ENCODE results near the gene LMAN2. TPM values are rescaled to one million over a fixed set of nuclear protein-coding genes. Genes with fewer than 3 reads are reported as not detected.
A peak's percentile ranks its signal among the peaks of the same experiment; 100 is the strongest.

LMAN2 gene
- total RNA-seq, 4 donors from 2014 or later: 309 to 465 (median 383) TPM

GRCh38 chr5:177310757-177311391 lies 40.6 kb downstream of the LMAN2 start:
- no peak for DNase-seq
- TF ChIP-seq CTCF (IDR thresholded peaks at IDR 0.05) (no peak), POLR2A (IDR thresholded peaks at IDR 0.05) (no peak)
- no peaks in the 10 kb centered on the region for H3K9me3 ChIP-seq
- intact Hi-C loops (cut with DNase I): loop anchor here (5.0 kb wide), 3 partner anchors 41 to 184 kb away; partner anchors contain the start of gene LMAN2
- 19% methylated on average over 14 to 19 of the region's 20 CpGs for WGBS, 2 donors
- no peaks in the 10 kb centered on the region for H3K27me3 ChIP-seq
- H3K4me1 ChIP-seq: peaks cover 14 to 20% of the 10 kb centered on the region in 2 donors
- no peak overlapping the region for H3K27ac ChIP-seq
- H3K4me3 ChIP-seq (replicated peaks in 1 of 3): no peak overlapping the region
- H3K36me3 ChIP-seq: peaks cover 7 to 11% of the 10 kb centered on the region in 2 donors

- H3K9me3 ChIP-seq: no peaks in the 10 kb centered on the region
- H3K4me3 ChIP-seq (replicated peaks in 1 of 3): no peak overlapping the region
- H3K27me3 ChIP-seq: no peaks in the 10 kb centered on the region
- H3K27ac ChIP-seq: no peak overlapping the region
- WGBS, 2 donors: 87 to 94% methylated on average over 6 to 13 of the region's 13 CpGs
- no peak for TF ChIP-seq CTCF (IDR thresholded peaks at IDR 0.05)
- no peak for TF ChIP-seq POLR2A (IDR thresholded peaks at IDR 0.05)
- intact Hi-C loops (cut with DNase I): loop anchor here (5.0 kb wide), 3 partner anchors 42 to 183 kb away; partner anchors contain the start of gene LMAN2
- DNase-seq: no peak
- peaks cover 14 to 20% of the 10 kb centered on the region in 2 donors for H3K4me1 ChIP-seq
- peaks cover 7 to 15% of the 10 kb centered on the region in 2 donors for H3K36me3 ChIP-seq
These were observed 41.1 kb downstream of the LMAN2 start for GRCh38 chr5:177310332-177310731.

- WGBS, 2 donors: 75 to 87% methylated on average over 9 of the region's 10 CpGs
- DNase-seq: peak; percentile 60 to 67
- H3K4me1 ChIP-seq: peaks cover 19 to 27% of the 10 kb centered on the region in 2 donors
These were observed 41.9 kb downstream of the LMAN2 start for GRCh38 chr5:177309351-177310191.

GRCh38 chr5:177308740-177309139 lies 42.7 kb downstream of the LMAN2 start:
- Histone ChIP-seq H3K36me3 (peaks cover 7 to 16% of the 10 kb centered on the region in 2 donors), H3K27me3 (no peaks in the 10 kb centered on the region), H3K9me3 (no peaks in the 10 kb centered on the region), H3K4me1 (peaks cover 24 to 32% of the 10 kb centered on the region in 2 donors), H3K4me3 (replicated peaks in 1 of 3) (no peak overlapping the region), H3K27ac (no peak overlapping the region)
- TF ChIP-seq POLR2A (IDR thresholded peaks at IDR 0.05) (no peak), CTCF (IDR thresholded peaks at IDR 0.05) (no peak)
- intact Hi-C loops (cut with DNase I): loop anchor here (5.0 kb wide), 1 partner anchor 196 kb away; no protein-coding TSS in a partner anchor
- 92% methylated on average over 11 of the region's 11 CpGs for WGBS, 2 donors
- DNase-seq: no peak

More at GRCh38 chr5:177309351-177310191, 41.9 kb downstream of the LMAN2 start:
- Histone ChIP-seq H3K9me3 (no peaks in the 10 kb centered on the region), H3K27ac (no peak overlapping the region), H3K36me3 (peaks cover 7 to 16% of the 10 kb centered on the region in 2 donors), H3K27me3 (no peaks in the 10 kb centered on the region), H3K4me3 (replicated peaks in 1 of 3) (no peak overlapping the region)
- intact Hi-C loops (cut with DNase I): loop anchor here (5.0 kb wide), 4 partner anchors 43 to 197 kb away; partner anchors contain the start of gene LMAN2
- TF ChIP-seq POLR2A (IDR thresholded peaks at IDR 0.05) (no peak), CTCF (IDR thresholded peaks at IDR 0.05) (peak in 5 of 6 experiments; percentile 68 to 81 (median 70))
